Activated T-helper 2 cell treated with anti-CD3 and anti-CD28 coated beads, Interferon-gamma antibody, Interleukin-2, Interleukin-4, amounts not matched to agents 10 μg/mL and 5 μg/mL and 100 μg/mL, durations not matched to agents 14 hours and 24 hours and 36 hours (primary cell): ENCODE results near the gene FAM90A1. TPM values are rescaled to one million over a fixed set of nuclear protein-coding genes. Genes with fewer than 3 reads are reported as not detected.
"Not testable (repeated sequence)": the region's sequence is repeated elsewhere in the genome, so short reads cannot be mapped to it uniquely, and the experiment has no call there.

ENCODE experiments used
- DNase-seq: peaks from one replicate; pipeline ENCODE4 v3.0.0; 2021; ENCODE audit warnings: low spot score
- H3K27ac Mint-ChIP-seq: one replicate; pipeline ENCODE4 v1.8.0; 2021; ENCODE audit warnings: mixed read lengths
- H3K27me3 Mint-ChIP-seq: one replicate; pipeline ENCODE4 v1.8.0; 2021; ENCODE audit warnings: low read depth, mixed read lengths
- H3K36me3 Mint-ChIP-seq: one replicate; pipeline ENCODE4 v1.8.0; 2021; ENCODE audit warnings: low read depth, mixed read lengths
- H3K4me1 Mint-ChIP-seq: one replicate; pipeline ENCODE4 v1.8.0; 2021; ENCODE audit warnings: low read depth, mixed read lengths
- H3K4me3 Mint-ChIP-seq: one replicate; pipeline ENCODE4 v1.8.0; 2021; ENCODE audit warnings: low read depth, mild to moderate bottlenecking, moderate library complexity, mixed read lengths
- H3K9me3 Mint-ChIP-seq: one replicate; pipeline ENCODE4 v1.8.0; 2021; ENCODE audit warnings: mixed read lengths
- intact Hi-C: fragments of 100-400 bp; cut with micrococcal nuclease; formaldehyde crosslinking; loops from one replicate; pipeline ENCODE4 v1.15.1; 2023
- total RNA-seq: library from RNA; stranded (reverse); gene quantifications from 2 replicates; pipeline ENCODE4 v1.2.3, GENCODE V29; 2022

Gene FAM90A1
- total RNA-seq, 1 donor from 2014 or later: 0.14 TPM

GRCh38 chr12:8242880-8243681, 15.7 kb upstream of the FAM90A1 start:
- peak; percentile 99 for DNase-seq
- H3K36me3 Mint-ChIP-seq, H3K27me3 Mint-ChIP-seq, H3K9me3 Mint-ChIP-seq: not testable (repeated sequence)
- intact Hi-C loops: loop anchor here (2.0 to 10.0 kb wide), 2 partner anchors 158 to 216 kb away; partner anchors contain the start of gene NECAP1
- H3K4me1 Mint-ChIP-seq: peaks cover 15% of the 10 kb centered on the region
- peak overlapping the region; percentile 96 for H3K27ac Mint-ChIP-seq
- H3K4me3 Mint-ChIP-seq: peak overlapping the region; percentile 94

- H3K27me3 Mint-ChIP-seq, DNase-seq, H3K9me3 Mint-ChIP-seq, H3K36me3 Mint-ChIP-seq: not testable (repeated sequence)
- intact Hi-C loops: loop anchor here (2.0 to 10.0 kb wide), 2 partner anchors 158 to 216 kb away; partner anchors contain the start of gene NECAP1
- Mint-ChIP-seq H3K27ac (peak overlapping the region; percentile 69), H3K4me3 (peak overlapping the region; percentile 94), H3K4me1 (peaks cover 15% of the 10 kb centered on the region)
Observed at GRCh38 chr12:8242622-8242879, 15.1 kb upstream of the FAM90A1 start.

GRCh38 chr12:8241917-8242621, 14.7 kb upstream of the FAM90A1 start:
- peak overlapping the region; percentile 69 for H3K27ac Mint-ChIP-seq
- H3K36me3 Mint-ChIP-seq, H3K9me3 Mint-ChIP-seq, H3K27me3 Mint-ChIP-seq: not testable (repeated sequence)
- intact Hi-C loops: loop anchor here (2.0 to 10.0 kb wide), 2 partner anchors 157 to 215 kb away; partner anchors contain the start of gene NECAP1
- peak; percentile 15 for DNase-seq
- H3K4me3 Mint-ChIP-seq: peak overlapping the region; percentile 94
- peaks cover 16% of the 10 kb centered on the region for H3K4me1 Mint-ChIP-seq

- Mint-ChIP-seq H3K4me1 (peaks cover 15% of the 10 kb centered on the region), H3K4me3 (peak overlapping the region; percentile 0)
- not testable (repeated sequence) for H3K36me3 Mint-ChIP-seq, H3K27ac Mint-ChIP-seq, DNase-seq, H3K9me3 Mint-ChIP-seq, H3K27me3 Mint-ChIP-seq
- intact Hi-C loops: loop anchor here (10.0 kb wide), 1 partner anchor 156 kb away; the partner anchor contains the start of gene NECAP1
Observed at GRCh38 chr12:8240340-8241114, 13.1 kb upstream of the FAM90A1 start.

GRCh38 chr12:8237031-8237430, 9.6 kb upstream of the FAM90A1 start:
- not testable (repeated sequence) for H3K4me3 Mint-ChIP-seq, H3K4me1 Mint-ChIP-seq, H3K36me3 Mint-ChIP-seq, DNase-seq, H3K27me3 Mint-ChIP-seq, H3K9me3 Mint-ChIP-seq, H3K27ac Mint-ChIP-seq
- intact Hi-C loops: loop anchor here (1.0 kb wide), 1 partner anchor 128 kb away; no protein-coding TSS in a partner anchor

- H3K4me1 Mint-ChIP-seq, H3K4me3 Mint-ChIP-seq, H3K9me3 Mint-ChIP-seq, intact Hi-C loops, H3K27me3 Mint-ChIP-seq, H3K27ac Mint-ChIP-seq, H3K36me3 Mint-ChIP-seq, DNase-seq: not testable (repeated sequence)
Observed at GRCh38 chr12:8235316-8236157, 8.1 kb upstream of the FAM90A1 start.

- H3K27me3 Mint-ChIP-seq, H3K27ac Mint-ChIP-seq, intact Hi-C loops, DNase-seq, H3K36me3 Mint-ChIP-seq, H3K4me1 Mint-ChIP-seq, H3K9me3 Mint-ChIP-seq, H3K4me3 Mint-ChIP-seq: not testable (repeated sequence)
Observed at GRCh38 chr12:8234746-8235145, 7.3 kb upstream of the FAM90A1 start.

- H3K4me3 Mint-ChIP-seq, H3K27me3 Mint-ChIP-seq, H3K36me3 Mint-ChIP-seq, H3K4me1 Mint-ChIP-seq, intact Hi-C loops, DNase-seq, H3K9me3 Mint-ChIP-seq, H3K27ac Mint-ChIP-seq: not testable (repeated sequence)
Observed at GRCh38 chr12:8233935-8234495, 6.6 kb upstream of the FAM90A1 start.

GRCh38 chr12:8233300-8233855, 6.0 kb upstream of the FAM90A1 start:
- H3K27me3 Mint-ChIP-seq, H3K27ac Mint-ChIP-seq, H3K9me3 Mint-ChIP-seq, DNase-seq, H3K36me3 Mint-ChIP-seq, H3K4me3 Mint-ChIP-seq, intact Hi-C loops, H3K4me1 Mint-ChIP-seq: not testable (repeated sequence)

GRCh38 chr12:8231666-8232608, 4.5 kb upstream of the FAM90A1 start:
- H3K27ac Mint-ChIP-seq, H3K4me3 Mint-ChIP-seq, H3K4me1 Mint-ChIP-seq, intact Hi-C loops, H3K27me3 Mint-ChIP-seq, H3K9me3 Mint-ChIP-seq, H3K36me3 Mint-ChIP-seq: not testable (repeated sequence)
- DNase-seq: peak; percentile 70

GRCh38 chr12:8231049-8231448, 3.6 kb upstream of the FAM90A1 start:
- H3K27ac Mint-ChIP-seq, H3K4me1 Mint-ChIP-seq, DNase-seq, intact Hi-C loops, H3K36me3 Mint-ChIP-seq, H3K27me3 Mint-ChIP-seq, H3K9me3 Mint-ChIP-seq, H3K4me3 Mint-ChIP-seq: not testable (repeated sequence)
